HG02870 (cell line): ENCODE results near the gene SAPCD2.
"Not testable (repeated sequence)": the region's sequence is repeated elsewhere in the genome, so short reads cannot be mapped to it uniquely, and the experiment has no call there.

ENCODE experiments used
- ATAC-seq: cut with Tn5 transposase; IDR thresholded peaks from one replicate; pipeline ENCODE4 v1.9.1; 2021; ENCODE audit warnings: mild to moderate bottlenecking, moderate library complexity; ENCODE audit not compliant: unreplicated experiment

The SAPCD2 gene

GRCh38 chr9:137065336-137065967 lies 4.9 kb downstream of the SAPCD2 start:
- ATAC-seq, result no peak

GRCh38 chr9:137064880-137065164 lies 5.5 kb downstream of the SAPCD2 start:
- no peak for ATAC-seq

- ATAC-seq, result no peak
Measured at GRCh38 chr9:137064027-137064879, 6.1 kb downstream of the SAPCD2 start.

- no peak for ATAC-seq
Measured at GRCh38 chr9:137063311-137064026, 6.9 kb downstream of the SAPCD2 start.

- not testable (repeated sequence) for ATAC-seq
Measured at GRCh38 chr9:137062798-137063197, 7.6 kb downstream of the SAPCD2 start.

DNA sequence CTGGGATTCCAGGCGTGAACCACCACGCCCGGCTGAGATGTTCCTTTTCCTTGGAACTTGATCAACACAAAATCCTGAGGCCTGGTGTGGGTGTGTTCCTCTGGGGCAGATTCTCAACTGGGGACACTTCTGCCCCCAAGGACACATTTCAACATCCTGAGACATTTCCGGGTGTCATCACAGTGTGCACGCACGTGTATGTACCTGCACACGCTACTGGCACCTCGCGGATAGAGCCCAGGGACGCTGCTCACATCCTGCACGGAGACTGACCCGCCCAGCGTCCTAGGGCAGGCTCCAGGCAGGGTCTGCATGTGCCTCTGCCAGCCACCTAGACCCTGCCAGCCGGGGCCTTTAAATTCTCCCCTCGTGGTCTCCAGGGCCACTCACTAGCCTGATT lies 8.0 kb downstream of the SAPCD2 start:
- ATAC-seq, result no peak

- no peak for ATAC-seq
Measured at GRCh38 chr9:137058521-137059234, 11.7 kb downstream of the SAPCD2 start.

DNA sequence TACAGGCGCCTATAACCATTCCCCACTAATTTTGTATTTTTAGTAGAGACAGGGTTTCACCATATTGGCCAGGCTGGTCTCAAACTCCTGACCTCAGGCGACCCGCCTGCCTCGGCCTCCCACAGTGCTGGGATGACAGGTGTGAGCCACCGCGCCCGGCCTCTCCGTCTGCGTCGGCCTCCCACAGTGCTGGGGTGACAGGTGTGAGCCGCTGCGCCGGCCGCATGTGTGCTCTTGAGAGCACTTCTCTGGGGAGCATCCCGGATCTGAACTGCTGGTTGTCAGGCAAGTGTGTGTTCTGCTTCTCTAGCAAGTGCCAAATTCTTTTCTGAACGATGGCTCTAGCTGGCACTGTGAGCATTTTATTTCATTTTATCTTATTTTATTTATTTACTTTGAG lies 12.8 kb downstream of the SAPCD2 start:
- ATAC-seq, result no peak

GRCh38 chr9:137056739-137057415 lies 13.5 kb downstream of the SAPCD2 start:
- ATAC-seq, result no peak

- ATAC-seq, result no peak
Measured at GRCh38 chr9:137055385-137056364, 14.7 kb downstream of the SAPCD2 start.

- ATAC-seq, result no peak
Measured at GRCh38 chr9:137054932-137055384, 15.4 kb downstream of the SAPCD2 start.

DNA sequence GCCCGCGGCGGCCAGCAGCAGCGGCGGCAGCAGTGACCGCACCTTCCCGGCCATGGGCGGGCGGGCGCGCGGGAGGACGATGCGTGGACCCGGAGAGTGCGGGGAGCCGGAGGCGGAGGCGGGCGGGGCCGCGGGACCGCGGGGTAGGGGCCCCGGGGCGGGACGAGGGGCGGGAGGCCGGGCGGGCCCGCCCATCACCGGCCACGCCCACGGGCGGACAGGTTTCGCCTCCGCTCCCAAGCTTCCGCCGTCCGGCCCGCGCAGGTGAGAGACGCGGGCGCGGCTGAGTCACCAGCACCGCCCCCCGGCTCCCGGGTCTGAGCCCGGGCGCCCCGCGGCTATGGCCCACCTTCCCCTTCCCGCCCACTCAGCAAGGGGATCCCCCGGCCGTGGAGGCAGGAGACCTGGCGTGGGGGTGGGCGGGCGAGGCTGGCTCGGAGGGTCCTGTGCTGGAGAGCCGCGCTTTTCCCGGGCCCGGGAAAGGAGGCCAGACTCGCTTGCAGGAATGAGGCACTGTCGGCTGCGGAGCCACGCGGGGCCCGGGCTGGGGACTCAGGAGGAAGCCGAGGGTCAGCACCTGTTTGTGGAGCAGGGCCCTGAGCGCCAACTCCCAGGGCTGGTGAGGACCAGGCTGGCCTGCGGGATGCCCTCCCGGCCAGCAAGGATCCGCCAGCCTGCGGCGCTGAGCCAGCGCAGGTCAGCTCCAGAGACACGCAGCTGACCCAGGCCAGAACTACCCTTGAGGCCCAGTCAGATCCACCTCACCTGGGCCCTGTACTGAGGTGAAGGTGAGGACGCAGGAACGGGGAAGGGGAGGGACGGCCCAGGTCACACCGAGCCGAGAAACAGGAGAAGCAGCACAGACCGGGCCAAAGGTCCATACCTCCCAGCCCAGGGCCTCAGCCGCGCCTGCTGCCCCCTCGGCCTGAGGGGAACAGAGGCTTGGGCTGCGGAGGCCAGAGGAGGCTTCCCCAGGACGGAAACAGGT lies 16.1 kb downstream of the SAPCD2 start, which contains the start of gene ENTPD2:
ENTPD2 (minus strand) TSS at position 118 of the 988 bp plus-strand sequence; CDS start at position 54, 64 bp downstream.
- ATAC-seq, result no peak

DNA sequence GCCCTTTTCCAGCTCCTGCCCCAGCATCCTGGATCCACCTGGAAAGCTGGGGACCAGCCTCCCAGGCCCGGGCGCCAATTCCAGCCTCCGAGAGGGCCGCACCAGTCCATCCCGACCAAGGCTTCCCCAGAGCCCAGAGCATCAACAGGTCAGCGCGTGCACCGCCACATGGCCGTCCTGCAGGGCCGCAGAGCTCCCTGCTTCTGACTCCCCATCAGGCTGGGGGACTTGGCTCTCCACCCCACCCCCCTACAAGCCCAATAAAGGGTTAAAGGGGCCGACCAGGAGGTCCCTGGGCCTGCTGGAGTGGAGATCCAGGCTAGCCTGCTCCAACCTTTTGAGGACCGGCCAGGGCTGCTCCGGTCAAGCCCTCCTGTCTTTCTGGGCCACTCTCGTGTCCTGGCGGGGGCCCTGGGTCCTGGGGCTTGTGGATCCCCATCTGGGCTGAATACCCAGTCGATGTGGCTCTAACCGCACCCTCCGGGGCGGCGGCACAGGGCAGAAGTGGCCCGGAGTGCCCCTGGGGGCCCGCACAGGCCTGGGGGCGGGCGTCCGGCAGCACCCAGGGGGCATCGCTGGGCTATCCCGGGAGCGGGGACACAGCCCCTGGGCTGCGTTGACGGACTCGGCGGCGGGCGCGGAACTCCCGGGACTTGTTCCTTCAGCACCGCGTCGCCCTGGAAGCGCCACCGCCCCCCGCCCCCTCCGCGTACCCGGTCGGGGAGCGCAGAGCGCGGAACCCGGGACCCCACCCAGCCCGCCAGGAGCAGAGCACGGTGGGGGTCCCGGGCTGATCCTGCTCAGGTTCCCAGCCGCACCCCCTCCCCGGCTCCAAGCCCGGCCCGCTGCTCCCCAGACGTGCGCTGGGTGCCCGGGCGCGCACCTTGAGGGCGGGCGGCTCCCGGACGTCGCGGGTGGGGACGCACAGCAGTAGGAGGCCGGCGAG lies 17.1 kb downstream of the SAPCD2 start:
- no peak for ATAC-seq

DNA sequence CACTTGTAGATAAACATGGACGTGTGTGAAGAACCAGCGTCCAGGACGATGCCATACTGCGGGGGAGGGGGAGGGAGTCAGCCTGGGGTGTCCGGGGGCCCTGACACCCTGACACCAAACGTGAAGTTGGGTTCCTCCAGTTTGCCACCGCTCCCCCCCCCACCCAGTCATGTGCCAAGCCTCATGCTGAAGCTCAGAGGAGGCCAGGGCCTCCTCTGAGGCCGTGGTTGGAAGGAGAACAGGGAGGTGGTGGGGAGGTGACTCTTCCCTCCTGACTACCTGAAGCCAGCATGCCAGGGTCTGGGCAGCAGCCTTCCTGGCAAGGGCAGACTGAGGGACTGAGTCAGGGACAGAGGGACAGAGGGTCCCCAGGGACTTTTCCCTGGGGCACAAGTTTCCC lies 18.1 kb downstream of the SAPCD2 start:
- no peak for ATAC-seq

- no peak for ATAC-seq
Measured at GRCh38 chr9:137051145-137051724, 19.1 kb downstream of the SAPCD2 start.

GRCh38 chr9:137050570-137050969 lies 19.8 kb downstream of the SAPCD2 start:
- ATAC-seq, result no peak
